ELF-1 (cell line): ENCODE results near the gene TRPV6.

Experiments used
- DNase-seq: peaks from one replicate; pipeline ENCODE4 v3.0.0-alpha.2; 2016; ENCODE audit warnings: low read depth, low spot score

The TRPV6 gene

DNA sequence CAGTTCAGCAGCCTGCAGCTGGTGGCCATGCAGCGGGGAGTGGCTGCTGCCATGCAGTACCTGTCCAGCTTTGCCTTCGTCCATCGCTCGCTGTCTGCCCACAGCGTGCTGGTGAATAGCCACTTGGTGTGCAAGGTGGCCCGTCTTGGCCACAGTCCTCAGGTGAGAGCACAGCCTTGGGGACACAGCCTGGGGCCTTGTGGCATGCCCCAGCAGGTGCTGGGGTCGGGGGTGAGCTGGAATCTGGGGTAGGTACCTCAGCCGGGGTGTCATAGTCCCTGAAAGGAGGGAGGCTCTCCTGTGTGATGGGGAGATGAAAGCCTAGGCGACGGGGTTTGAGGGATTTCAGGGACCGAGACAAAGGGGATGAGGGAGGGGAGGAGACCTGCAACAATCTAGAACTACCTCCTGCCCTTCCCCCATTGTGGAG, 16.5 kb downstream of the TRPV6 start:
- DNase-seq: no peak

DNA sequence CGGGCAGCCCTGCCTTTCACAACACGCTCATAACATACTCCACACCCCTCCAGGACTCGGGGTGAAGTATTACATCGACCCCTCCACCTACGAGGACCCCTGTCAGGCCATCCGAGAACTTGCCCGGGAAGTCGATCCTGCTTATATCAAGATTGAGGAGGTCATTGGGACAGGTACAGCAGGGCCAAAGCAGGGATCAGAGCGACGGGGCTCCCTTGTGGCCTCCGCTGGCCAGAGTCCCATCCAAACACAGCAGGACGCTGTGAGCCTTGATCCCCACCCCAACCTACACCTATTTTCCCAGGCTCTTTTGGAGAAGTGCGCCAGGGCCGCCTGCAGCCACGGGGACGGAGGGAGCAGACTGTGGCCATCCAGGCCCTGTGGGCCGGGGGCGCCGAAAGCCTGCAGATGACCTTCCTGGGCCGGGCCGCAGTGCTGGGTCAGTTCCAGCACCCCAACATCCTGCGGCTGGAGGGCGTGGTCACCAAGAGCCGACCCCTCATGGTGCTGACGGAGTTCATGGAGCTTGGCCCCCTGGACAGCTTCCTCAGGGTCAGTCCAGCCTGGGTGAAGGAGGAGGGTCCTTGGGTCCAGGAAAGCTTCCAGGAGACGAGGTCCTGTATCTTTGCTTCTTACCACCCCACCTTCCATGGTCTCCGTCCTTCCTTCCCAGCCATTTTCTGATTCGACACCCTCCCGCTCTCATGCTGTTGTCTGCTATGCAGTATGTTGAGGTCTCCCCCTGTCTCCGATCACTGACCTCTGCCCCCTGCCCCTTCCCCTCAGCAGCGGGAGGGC, 17.2 kb downstream of the TRPV6 start:
- no peak for DNase-seq

DNA sequence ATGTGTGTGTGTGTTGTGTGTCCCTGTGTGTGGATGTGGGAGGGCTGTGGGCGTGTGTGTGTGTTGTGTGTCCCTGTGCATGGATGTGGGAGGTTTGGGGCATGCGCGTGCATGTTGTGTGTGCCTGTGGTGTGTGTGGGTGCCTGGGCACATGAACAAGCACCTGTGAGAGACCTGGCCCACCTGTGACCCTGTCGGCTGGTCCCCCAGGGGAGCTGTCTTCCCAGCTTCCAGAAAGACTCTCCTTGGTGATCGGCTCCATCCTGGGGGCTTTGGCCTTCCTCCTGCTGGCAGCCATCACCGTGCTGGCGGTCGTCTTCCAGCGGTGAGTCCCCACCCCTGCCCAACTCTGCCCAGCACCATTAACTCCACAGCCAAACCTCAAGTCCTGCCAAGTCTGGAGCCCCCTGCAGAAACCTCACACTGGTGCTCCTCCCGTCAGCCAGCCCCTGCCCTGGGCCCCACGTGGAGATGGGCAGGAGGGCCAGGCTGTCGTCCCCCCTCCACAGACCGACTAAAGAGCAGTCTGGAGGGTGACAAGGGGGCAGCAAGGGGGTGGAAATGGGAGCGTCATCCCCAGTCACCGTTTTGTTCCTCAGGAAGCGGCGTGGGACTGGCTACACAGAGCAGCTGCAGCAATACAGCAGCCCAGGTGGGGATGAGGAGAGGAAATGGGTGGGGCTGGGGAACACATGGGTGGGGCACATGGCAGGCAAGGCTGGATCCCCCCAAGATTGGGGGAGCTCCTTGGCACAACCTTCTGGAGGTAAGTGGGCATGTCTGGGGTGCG, 18.0 kb downstream of the TRPV6 start:
- DNase-seq: no peak

DNA sequence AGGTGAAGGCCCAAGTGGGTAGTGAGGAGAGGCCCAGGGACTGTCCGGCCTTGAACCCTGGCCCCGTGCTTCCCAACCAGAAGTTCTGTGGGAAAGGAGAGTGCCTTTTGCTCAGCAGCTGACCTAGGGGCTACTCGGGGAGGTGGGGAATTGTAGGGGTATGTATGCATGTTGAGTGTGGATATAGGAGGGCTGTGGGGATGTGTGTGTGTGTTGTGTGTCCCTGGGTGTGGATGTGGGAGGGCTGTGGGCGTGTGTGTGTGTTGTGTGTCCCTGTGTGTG, 18.5 kb downstream of the TRPV6 start:
- DNase-seq: no peak

DNA sequence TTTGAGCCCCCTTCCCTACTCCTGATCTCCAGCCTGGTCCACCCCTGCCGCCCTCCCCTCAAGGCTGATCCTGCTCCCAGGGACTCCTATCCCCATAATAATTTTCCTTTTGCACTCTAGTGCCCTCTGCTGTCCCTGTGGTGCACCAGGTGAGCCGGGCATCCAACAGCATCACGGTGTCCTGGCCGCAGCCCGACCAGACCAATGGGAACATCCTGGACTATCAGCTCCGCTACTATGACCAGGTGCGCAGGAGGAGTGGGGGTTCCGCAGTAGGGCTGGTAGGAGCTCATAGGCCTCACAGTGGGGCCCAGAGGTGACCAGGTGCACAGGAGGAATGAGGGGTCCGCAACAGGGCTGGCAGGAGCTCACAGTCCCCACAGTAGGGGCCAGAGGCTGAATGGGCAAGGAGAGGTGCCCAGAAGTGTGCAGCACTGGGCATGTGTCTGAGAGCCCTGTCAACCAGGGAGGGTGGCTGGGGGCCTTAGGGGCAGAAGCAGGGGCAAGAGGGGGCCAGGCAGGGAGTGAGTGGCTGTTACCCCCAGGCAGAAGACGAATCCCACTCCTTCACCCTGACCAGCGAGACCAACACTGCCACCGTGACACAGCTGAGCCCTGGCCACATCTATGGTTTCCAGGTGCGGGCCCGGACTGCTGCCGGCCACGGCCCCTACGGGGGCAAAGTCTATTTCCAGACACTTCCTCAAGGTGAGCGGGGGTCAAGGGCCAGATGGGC, 19.0 kb downstream of the TRPV6 start:
- DNase-seq: peak; percentile 77

DNA sequence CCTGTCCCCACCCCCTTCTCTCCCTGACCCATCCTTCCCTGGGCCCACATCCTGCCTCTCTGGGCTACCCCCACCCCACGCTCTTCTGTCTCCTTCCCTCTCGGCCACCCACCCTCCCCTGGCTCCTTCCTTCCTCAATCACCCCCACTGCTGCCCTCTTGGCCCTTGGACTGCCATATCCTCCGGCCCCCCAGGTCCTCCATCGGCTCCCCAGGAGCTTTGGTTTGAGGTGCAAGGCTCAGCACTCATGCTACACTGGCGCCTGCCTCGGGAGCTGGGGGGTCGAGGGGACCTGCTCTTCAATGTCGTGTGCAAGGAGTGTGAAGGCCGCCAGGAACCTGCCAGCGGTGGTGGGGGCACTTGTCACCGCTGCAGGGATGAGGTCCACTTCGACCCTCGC, 19.8 kb downstream of the TRPV6 start:
- DNase-seq: no peak

DNA sequence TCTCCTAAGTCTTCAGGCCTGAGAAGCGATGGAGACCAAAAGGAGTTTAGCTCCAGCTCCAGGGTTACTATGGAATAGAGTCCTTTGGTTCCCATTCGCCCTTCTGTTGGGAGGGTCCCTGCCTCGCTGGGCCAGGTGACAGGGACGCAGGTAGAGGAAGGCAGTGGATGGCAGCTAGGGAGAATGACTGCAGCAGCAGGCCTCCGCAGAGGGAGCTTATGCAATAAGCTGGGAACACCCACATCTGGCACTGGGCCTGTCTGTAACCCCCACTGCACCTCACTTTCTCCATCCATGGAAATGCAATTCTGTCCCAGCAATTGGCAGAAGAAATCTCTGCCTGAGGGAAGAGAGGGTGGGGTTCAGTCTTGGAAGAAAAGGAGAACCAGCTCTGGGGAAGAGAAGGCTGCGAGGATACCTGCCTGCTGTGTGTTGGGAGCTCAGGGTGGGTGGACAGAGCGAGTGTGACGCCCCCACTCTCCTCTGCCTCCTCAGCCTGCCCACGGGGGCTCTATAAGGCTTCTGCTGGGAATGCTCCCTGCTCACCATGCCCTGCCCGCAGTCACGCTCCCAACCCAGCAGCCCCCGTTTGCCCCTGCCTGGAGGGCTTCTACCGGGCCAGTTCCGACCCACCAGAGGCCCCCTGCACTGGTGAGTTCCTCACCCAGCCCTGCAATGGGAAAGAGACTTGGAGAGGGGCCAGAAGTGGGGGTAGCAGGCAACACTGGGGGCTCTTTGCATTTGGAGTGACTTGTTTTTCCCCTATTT, 20.4 kb downstream of the TRPV6 start:
- no peak for DNase-seq

DNA sequence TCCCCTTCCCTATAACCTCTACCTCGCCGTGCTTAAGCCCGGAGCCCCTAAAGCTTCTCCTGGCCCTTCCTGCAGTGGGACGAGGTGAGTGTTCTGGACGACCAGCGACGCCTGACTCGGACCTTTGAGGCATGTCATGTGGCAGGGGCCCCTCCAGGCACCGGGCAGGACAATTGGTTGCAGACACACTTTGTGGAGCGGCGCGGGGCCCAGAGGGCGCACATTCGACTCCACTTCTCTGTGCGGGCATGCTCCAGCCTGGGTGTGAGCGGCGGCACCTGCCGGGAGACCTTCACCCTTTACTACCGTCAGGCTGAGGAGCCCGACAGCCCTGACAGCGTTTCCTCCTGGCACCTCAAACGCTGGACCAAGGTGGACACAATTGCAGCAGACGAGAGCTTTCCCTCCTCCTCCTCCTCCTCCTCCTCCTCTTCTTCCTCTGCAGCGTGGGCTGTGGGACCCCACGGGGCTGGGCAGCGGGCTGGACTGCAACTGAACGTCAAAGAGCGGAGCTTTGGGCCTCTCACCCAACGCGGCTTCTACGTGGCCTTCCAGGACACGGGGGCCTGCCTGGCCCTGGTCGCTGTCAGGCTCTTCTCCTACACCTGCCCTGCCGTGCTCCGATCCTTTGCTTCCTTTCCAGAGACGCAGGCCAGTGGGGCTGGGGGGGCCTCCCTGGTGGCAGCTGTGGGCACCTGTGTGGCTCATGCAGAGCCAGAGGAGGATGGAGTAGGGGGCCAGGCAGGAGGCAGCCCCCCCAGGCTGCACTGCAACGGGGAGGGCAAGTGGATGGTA, 21.5 kb downstream of the TRPV6 start:
- no peak for DNase-seq

DNA sequence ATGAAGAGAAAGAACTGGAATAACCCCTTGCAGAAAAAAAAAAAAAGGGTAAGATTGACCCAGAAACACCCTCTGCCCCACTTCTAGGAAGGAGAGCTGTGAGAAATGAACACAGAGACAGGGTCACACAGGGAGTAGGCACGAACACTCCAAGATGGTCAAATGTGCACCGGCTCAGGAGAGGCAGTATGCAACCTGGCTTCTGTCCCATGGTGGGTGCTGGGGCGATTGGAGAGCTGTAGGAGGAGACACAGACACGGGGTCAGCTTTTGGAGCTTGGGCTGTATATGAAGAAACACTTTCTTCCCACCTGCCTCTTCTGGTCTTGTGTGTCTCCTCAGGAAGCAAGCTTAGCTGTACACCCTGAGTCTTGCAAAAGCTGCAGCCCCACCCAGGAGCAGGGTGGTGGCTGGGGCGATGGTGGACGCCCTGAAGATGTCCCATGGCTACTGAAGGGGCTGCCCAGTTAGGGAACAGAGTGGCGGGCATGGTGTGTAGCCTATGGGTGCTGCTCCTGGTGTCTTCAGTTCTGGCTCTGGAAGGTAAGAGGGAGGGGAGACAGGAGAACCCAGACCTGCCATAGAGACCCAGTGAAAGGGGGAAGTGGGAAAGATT, 22.7 kb downstream of the TRPV6 start:
- no peak for DNase-seq

DNA sequence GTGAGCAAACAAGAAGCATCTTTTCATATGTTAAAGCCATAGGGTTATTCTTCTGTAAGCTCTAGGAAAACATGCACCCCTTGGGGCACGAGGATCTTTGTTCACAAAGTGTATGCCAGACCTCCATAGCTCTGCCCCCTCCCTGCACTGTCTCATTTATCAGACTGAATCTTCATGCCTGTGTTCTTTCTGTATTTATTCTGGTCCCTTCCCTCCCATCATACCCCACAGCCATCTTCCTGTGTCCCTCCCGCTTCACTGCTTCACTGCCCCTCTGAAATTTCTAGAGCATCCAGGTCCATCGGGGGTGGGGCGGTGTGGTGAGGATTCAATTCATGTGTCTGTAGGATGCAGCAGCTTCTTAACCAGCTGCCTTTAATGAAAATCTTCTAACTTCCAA, 23.2 kb downstream of the TRPV6 start:
- no peak for DNase-seq

DNA sequence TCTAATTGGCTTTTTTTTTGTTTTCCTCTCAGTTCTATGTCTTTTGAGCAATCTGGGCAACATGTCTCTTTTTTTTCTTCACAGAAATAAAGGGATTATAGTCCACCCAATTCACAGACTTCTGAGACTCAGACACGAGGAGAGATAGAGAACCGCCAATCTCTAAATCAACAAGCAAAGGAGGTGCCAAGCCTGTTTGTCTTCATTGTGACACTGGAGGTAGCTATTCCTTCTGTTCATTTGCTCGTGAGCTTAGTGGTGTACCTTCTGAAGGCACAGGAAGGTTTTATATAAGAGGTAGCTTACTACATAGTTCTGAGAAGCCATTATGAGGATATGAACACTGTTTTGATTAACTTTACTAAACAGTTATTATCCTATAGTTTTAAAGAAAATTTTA, 24.6 kb downstream of the TRPV6 start:
- DNase-seq: no peak

DNA sequence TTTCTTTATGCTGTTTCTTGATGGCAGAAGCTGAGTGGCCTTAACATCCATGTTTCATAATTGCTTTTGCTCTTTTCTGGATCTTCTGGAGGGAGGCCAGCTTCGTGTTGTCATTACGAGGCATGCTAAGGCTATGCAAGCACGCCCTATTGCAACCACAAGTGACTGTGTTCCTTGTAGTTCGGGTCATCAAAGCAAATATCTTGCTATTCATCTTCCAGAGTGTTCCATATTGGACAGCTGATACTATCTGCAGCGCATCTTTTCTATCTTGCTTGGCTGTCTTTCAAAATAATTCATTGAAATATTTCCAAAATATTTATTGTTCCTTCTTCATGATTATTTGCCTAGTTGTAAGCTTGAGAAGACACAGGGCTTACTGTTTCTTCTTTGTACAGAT, 25.7 kb downstream of the TRPV6 start:
- no peak for DNase-seq

DNA sequence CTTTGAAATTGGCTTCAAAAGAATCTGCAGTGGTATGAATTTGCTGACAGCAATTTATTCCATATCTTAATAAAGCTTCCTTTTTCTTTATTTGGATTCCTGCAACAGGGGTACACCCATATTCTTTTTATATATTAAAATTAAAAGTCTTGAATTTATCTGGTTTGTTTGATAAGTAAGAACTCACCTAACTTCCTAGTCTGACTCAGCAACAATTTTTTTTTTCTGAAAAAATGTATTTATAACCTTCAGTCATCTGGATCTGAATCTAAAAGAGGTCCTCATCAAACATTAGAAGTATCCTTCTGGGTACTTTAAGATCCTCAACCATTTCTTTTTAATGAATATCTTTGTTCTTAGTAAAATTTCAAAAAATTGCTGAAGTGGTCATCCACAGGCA, 26.1 kb downstream of the TRPV6 start:
- DNase-seq: no peak

DNA sequence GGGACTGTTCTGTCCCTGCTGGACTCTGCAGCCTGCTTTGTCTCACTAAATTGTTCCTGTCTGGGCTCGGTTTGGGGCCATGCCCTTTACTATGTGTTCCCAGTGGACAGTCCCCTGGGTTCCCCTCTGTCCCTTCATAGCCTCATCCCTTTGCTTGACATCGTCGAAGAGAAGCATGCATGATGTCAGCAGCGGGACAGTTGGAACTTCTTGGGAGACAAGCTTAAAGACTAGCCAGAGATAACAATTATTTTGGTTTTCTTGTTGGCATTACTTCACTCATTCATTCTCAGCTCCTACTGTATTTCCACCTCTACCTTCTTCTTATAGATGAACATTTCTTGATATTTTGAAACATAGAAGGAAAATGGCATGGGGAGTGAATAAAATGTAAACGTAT, 27.9 kb downstream of the TRPV6 start:
- DNase-seq: no peak

DNA sequence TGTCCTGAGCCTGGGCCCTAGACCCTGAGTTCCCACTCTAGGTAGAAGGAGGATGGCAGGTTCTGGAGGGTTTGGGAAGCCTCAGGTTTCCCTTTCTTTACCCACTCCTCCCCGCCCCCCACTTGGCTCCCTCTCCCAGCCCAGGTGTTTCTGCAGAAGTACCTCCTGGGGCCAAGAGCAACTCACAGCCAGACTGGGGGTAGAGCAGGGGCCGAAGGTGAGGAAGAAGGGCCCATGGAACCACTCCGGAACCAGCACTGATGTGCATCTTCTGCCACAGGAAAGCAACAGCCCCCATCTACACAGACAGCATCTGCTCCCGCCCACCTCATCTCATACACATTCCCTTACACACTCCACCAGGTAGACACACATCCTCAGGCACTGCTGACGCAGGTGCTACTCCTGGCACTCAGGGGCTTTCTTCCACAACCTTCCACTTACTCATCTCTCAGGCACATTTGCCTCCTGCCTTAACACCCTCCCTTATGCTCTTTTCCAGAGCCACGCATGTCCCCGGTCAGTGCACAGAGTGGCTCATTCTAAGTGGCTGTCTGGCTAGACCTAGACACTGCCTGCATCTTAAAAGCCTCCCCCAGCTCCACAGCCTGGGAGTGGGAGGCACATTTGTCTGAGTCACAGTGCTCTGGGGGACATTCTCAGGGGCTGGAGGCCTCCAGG, 28.8 kb downstream of the TRPV6 start:
- no peak for DNase-seq

DNA sequence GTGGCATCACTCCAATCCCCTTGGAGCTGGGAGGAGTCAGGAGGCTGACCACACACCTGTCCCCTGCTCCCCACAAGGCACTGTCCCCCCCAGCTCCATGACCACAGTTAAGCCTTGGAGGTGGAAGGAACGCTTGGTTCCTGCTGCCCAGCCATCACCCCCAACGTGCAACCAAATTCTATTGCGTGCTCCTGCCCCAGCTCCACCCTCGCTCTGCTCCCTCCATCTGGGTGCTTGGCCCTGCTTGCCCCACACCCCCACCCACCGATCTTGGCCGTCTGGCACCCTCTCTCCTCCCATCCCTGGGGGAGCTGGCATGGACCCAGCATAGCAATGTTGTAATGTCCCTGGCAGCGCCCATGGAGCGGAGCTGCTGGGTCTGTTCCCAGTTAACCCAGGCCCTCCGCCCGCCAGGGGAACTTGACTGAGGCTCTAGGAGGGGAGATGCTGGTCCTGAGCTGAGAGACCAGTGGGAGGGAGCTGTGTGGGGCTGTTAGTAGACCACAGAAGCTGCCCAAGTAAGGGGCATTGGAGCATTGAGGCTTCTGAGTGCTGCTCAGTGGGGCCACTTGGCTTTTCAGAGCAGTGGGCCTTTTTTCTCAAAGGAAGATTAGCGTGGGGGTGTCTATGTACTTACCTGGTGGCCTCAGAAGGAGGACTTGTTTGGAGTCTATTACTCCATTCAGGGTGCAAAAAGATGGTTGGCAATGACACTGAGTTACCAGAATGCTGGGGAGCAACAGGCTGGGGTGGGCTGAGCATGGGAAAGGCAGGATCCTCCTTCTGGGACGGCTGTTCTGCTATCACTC, 29.6 kb downstream of the TRPV6 start:
- no peak for DNase-seq

DNA sequence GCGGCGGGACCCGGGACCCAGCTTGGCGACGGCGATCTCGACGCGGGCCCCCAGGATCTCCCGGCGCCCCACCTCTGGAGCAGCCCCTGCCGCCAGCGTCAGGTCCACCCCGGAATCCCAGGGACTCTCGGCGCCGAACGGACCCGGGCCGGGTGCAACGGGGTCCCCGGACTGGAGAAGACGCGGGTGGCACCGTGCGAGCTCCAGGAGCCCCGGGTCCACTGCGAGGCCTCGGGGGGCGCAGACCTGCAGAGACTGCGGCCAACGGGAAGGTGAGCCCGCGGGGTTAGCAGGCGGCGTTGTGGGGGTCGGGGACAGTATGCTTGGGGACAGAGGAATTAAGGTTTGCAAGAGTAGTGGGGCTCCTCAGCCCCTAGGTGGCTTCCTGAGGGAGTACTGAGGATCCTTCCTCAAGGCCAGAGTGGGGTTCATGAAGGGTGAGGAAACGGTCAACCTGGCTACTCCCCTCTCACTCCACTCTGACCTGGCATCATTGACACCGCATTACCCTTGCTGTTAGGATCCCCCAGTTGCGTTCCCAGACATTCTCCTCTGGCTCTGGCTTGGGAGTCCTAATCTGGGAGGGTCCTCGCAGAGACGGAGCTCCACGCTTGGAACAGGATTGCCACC, 30.3 kb downstream of the TRPV6 start:
- peak; percentile 17 for DNase-seq

DNA sequence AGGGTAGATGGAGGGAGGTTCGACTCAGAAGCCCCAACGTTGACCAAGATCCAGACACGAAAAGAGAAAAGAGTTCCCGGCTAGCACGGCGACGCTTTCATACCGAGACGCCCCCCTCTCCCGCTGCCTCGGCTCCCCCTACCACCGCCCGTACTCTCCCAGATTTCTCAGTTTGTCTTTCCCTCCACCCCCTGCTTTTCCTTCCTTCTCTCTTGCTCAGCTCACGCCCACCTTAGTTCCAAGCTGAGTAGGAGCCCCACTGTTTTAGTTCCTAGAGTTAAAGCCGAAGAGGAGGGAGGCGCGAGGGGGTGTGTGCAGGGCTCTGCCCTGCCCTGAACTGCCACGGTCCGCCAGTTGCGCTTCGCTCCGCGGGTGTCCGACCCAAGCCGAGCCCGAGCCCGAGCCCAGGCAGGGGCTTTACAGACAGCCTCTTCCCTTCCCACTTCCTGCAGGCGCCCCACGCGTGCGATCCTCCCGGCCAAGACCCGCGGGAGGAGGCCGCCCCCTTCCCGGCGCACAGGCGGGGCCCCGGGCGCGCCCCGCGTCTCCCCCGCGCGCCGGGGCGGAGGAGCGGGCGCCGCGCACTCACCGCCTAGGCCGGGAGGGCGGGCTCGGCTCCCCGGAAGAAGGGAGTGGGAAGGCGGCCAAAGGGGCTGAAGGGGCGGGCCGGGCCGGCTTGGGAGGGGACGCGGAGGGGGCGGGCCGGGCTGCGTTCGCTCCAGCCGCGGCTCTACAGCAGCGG, 31.0 kb downstream of the TRPV6 start, which contains the start of gene EPHB6:
TSS of gene EPHB6 (plus strand) at position 705 of the 742 bp plus-strand sequence. CDS start 8,152 bp downstream, outside the sequence.
- DNase-seq: peak; percentile 44
